Erythroblast (primary cell): ENCODE results near the gene SENP5.

Experiments
- GATA1 ChIP-seq: IDR thresholded peaks from 2 replicates; pipeline ENCODE4 v1.6.1; 2011; ENCODE audit warnings: low read depth, mild to moderate bottlenecking, control low read depth, low read length, moderate library complexity
- POLR2A ChIP-seq: IDR thresholded peaks from 2 replicates; pipeline ENCODE4 v1.6.1; 2011; ENCODE audit warnings: mild to moderate bottlenecking, low read length

GRCh38 chr3:196821806-196822355 is 45.8 kb upstream of the SENP5 start:
- no peak for TF ChIP-seq POLR2A
- TF ChIP-seq GATA1 = no peak
